HG03521 (cell line): Measurements from ENCODE around the gene PKM.

Experiments used
- ATAC-seq: cut with Tn5 transposase; IDR thresholded peaks from one replicate; pipeline ENCODE4 v1.9.1; 2021; ENCODE audit warnings: mild to moderate bottlenecking, moderate library complexity; ENCODE audit not compliant: unreplicated experiment

Gene PKM

DNA sequence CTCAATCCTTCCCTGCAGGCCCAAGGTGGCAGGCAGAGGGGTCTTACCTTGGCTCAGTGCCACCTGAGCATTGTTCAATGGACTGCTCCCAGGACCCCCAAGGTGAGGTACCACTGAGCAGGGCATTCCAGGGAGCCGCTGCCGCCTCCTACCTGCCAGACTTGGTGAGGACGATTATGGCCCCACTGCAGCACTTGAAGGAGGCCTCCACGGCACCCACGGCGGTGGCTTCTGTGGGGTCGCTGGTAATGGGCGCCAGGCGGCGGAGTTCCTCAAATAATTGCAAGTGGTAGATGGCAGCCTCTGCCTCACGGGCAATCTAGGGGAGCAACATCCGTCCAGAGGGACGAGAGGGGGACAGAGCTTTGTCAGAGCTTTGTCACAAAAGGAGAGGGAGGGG, 28.7 kb downstream of the PKM start:
- no peak for ATAC-seq

DNA sequence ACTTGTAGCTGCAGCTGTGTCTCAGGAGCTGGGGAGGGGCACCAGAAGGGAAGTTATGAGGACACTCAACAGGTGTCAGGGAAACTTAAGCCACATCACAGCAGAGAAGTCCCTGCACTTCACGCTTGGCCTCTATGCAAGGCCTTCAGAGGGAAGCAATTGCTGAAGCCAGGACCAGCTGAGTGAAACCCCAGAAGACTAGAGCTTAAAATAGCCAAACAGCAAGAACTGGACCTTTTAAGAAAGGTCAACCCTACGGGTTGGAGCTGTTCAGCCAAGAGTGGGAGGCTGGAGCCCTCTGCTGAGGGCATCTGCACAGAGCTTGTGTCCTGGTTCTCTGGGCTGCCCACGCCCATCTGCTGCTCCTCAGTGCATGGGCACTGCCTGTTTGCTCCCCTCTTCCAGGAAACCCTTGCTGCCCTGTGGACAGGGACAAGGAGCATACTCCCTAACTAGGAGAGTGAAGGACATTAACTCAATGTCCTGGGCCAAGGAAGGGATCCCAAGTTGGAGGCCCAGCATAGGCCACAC, 29.5 kb downstream of the PKM start:
- ATAC-seq, result no peak

DNA sequence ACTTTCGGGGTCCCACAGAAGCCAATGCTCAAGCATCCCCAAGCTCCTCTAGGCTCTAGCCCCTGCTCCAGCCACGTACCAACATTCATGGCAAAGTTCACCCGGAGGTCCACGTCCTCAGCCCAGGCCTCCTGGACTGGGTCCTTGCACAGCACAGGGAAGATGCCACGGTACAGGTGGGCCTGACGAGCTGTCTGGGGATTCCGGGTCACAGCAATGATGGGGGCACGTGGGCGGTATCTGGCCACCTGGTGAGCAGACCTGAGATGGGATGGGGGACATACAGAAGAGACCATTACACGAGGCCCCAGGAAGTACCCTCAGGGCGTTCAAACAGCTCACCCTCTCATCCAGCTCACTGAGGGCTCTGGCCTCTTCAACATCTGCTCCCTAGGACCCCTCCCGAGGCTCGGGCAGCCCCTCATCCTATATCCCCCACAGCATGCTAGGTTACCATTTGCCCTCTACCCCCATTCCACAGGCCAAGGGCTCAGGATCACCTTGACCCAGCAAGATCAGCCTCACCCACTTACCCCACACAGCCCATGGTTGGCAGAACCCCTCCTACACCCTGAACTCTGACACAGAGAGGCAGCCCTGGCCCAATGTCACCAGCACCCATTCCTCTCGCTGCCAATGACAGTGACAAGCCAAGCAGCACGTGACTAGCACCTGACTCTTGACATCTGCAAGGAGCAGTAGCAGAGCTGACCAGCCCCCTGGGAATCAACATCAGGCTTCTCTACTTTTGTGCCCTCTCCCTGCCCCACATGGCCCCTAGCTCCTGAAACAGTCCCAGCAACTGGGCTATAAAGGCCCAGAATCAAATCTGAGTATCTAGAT, 30.4 kb downstream of the PKM start:
- ATAC-seq, result no peak

DNA sequence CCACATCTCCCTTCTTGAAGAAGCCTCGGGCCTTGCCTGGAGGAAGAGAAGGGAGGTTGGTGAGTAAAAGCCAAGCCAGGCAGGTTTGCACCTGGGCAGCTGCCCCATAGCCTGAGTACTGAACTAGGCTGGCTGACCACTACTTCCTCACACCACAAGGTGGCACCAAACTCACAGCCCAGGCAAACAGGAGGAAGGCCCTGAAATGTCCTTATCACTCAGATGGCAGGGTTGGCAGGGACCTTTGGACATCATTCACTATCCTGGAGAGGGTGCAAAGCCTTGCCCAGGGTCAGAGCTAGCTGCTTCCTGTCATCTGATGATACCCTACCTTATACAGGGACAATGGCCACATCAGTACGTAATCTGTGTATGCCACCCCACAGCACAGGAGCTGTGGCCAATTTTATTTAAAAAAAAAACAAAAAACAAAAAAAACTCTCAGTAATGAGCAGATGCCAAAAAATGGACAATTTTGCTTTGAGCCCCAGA, 31.2 kb downstream of the PKM start:
- no peak for ATAC-seq

DNA sequence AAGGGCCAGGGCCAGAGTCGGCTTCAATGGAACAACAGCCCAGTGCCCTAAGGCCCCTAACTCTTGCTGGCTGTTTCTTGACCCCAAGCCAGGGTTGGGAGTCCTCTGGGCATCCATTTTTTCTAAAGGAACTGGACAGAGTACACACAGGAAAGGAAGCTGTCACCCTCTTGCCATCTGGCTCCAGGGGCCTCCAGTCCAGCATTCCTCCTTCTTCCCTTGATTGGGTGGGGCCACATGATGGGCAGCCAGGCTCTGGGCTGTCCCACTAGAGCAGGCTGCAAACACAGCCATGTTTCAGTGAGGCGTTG, 31.8 kb downstream of the PKM start:
- no peak for ATAC-seq

DNA sequence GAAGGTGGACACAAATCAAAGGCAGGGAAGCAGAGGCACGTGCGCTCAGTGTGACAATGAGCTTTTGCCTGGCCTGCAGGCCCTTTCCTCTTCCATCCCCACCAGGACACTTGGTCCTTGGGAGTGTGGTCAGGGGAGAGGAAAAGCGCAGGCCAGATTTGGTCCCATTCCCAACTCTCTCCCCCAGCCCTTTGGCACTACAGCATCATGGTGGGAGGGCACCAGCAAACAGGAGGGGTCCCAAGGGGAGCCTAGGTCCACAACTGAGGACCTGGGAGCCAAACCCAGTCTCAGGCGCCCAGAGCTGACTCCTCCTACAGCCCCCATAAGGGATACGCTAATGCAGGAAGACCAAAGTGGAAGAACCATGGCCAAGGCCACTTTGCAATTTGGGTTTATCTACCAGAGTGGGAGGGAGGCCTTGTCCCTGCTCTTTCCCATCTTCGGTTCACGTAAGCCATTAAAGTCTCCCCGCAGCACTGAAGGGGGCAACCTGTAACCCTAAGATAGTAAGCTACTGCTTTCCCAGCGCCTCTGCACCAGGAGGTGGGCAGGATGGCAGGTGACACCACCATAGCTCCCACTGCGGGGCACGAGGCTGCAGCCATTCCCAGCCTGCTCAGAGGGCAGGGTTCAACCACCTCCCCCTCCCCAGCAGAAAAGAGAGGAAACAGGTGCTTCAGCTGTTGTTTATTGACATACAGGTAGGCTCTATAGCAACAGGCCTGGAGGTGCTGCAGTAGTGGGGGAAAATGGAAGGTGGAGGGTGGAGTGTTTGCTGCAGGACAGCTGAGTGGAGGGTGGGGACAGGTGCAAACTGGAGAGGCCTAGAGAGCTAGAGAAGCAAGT, 32.4 kb downstream of the PKM start:
- ATAC-seq, result no peak

DNA sequence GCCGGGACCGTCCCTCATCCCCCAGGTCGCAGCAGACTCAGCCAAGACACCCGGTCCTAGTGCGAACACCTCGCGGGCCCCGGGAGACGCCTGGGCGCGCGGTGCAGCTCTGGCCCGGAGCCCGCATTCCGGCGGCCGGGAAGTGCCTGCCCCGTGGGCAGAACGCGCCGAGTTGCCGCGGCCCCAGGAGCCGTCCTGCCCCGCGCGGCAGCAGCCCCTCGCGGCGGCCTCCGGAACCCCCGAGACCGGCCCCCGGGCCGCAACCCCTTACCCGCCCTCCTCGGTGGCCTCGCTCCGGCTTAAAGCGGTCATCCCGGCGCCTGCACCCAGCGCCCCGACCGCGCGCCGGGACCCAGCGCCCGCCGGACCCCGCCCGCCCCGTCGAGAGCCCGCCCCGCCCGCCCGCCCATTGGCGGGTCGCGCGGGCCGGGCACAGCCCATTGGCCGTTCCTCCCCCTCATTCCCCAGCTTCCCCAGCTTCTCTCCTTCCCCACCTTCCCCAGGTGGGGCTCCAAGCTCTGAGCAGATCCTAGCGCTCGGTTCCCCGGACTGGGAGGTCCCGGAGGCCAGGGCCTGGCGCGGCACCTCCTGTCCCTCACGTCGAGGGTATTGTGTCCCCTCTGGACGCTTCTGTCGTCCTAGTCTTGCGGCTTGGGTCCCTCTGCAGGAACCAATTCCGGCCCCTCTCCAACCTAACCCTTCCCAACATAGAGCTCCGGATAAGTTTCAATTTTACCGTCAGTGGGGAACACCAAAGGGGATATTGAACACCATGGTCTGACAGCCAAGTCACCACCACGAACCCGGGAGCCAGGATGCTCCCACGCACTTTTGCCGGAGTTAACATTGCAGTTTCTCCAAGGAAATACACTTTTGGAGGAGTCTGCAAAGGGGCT, 33.3 kb downstream of the PKM start, which contains the start of gene GRAMD2A:
Gene GRAMD2A, minus strand, starts transcription at position 328 of the 896 bp plus-strand sequence.
- no peak for ATAC-seq

DNA sequence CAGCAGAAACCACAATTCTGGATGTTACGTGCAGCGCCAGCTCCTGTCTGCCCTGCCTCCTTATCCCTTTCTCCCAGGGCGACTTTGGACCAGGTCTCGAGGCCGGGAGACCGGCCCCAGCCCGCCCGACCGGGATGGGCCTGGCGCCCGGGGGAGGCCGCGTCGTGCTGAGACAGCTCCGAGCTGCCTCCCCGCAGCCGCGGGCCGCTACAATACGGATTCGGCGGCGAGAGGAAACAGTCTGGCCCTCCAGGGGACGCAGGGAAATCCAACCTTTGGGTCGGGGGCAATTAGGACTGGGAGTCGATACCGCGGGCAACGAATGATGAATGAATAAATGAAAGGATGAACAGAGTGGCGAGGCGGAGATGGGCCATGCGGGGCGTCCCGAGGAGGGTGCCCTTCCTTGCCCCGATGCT, 33.9 kb downstream of the PKM start:
- ATAC-seq, result no peak

DNA sequence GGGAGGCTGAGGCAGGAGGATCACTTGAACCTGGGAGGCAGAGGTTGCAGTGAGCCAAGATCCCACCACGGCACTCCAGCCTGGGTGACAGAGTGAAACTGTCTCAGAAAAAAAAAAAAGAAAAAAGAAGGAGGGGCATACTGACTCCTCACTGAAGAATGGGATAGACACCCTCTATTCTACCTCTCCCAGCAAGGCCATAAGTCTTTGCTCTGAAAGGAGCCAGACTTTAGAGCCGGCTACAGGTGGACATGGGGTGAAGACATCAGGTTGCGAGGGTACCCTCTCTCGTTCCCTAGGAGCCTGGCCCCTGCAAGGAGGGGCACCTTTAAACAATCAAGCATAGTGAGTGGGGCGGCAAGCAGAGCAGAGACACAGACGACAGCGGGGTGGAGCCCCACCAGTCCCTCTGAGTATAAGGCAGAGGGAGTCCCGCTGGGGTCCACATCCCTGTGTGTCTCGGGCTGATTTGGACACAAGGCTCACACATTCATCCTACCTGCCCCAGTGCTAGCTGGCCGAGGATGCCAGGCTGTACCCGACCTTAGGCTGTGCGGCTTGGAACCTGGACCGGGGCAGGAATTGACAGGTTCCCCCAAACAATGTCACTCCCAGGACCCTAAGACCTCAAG, 34.5 kb downstream of the PKM start:
- no peak for ATAC-seq

DNA sequence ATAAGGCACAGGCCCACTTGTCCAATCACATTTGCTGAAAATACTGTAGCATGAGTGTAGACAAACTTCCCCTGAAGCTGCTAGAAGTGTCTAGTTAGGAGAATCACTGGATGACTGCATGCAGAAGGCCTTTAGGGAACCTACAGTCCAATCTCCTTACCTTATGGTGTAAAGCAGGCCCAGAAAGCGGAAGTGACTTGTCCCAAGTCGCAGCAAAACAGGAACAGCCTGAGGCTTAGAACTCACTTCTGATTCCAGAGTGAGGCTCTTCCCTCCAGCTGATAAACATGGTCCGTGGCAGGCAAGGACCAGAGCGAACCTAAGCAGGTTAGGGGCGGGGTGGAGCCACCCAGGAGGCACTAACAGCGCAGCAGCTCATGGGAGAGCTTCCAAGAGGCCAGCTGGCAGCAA, 35.9 kb downstream of the PKM start:
- no peak for ATAC-seq

DNA sequence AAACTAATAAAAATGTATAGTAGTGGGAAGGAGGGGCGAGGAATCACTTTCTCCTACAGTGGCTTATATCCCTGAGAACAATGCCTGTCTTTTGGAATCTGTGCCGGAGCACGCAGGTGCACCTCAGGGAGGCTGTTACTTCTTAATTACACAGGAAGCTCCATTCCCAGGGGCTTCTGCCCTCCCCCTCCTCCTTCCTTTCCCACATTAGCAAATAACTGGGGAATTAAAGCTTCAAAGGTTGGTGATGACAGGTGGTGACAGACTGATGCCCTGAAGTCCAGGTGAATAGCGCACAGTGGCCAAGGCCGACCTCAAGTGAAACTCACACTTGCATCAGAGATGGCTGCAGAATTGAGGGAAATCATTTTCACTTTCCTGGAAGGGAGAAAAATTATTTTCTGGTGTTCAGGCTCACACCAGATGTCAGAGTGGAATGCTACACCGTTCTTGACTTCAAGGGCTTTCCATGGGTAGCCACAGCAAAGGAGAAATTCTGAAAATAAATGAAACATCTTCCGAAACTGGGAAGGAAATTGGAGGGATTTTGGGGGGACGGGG, 37.1 kb downstream of the PKM start:
- ATAC-seq, result no peak

DNA sequence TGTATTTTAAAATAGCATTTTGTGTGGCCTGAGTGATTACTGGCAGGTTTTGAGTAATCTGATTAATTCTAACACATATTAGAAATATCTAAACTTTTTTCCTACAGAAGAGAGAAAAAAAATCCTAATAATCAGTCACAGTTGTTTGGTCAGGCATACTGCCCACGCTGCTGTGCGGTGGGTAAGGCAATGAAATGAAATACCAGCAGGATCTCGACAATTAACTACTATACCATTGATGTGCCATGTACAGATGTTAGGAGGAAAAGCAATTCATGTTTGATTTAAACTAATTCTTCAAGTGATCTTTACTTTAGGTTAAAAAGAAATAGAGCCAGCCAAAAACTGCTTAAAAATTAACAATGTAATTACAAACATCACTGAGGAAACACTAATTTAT, 38.6 kb downstream of the PKM start:
- no peak for ATAC-seq

DNA sequence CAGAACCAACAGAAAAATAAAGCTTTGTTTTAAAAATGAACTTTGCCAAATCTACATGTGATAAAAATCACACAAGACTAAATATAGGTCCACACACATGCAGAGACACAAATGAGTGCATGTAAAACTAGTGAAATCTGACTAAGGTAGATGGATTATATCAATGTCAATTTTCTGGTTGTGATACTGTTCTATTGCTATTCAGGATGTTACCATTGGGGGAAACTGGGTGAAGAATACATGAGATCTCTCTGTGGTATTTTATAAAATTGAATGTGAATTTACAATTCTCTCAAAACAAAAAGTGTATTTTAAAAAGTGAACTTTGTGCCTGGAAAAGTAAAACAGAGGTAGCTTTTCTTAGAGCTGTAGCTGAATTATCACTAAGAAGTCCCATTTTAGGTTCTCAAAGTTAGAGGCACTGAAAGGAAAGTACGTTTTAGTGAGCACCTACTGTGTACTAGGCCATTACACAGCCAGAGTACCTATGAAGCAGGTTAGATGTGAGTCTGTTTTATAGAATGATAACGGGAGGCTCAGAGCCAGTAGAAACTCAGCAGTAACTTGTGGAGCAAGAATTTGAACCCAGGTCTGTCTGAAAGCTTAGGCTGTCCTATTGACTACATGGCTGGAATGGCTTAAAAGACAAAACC, 41.6 kb downstream of the PKM start:
- no peak for ATAC-seq

DNA sequence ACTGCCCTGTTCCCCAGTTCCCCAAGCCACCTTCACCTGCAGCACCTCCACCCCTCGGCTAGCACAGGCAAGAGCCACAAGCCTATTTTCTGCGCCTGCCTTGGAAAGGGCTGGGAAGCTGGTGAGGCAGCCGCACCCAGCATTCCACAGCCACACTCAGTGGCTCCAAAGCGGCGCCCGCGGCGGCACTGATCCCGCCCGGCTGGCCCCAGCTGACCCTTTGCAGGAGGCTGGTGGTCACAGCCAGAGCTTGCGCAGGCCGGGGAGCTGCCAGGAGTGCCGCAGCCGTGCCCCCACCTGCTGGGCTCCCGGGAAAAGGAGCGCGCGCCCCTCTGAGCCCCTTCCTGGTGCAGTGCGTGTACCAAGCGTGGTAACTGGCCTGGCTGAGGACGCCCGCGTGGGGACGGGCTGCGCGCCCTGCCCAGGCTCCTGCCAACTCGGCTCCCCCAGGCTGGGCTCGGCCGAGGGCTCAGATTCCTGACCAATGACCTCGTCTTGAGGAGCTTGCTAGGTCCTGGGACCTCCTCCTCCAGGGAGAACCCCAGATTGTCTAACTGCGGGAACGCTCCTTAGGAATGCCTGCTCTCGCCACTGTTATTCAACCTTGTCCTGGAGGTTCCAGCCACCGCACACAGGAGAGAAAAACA, 46.7 kb downstream of the PKM start:
- no peak for ATAC-seq

DNA sequence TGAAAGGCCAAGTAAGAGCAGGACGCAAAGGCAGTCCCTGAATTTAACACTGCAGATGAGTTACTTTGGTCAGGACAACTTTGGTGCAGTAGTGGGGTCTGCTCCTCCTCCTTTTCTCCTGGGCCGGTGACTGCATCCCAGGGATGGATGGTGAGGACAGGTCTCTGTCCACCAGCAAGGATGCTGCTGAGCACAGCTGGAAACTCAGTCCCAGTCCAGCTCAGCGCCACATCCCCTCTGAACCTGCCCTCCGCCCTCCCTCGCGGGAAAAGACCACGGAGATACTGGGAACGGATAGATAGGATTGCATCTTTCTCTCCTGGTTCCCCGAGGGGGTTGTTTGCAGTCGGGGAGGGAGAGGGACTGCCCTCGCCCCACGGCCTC, 47.2 kb downstream of the PKM start:
- ATAC-seq, result no peak

DNA sequence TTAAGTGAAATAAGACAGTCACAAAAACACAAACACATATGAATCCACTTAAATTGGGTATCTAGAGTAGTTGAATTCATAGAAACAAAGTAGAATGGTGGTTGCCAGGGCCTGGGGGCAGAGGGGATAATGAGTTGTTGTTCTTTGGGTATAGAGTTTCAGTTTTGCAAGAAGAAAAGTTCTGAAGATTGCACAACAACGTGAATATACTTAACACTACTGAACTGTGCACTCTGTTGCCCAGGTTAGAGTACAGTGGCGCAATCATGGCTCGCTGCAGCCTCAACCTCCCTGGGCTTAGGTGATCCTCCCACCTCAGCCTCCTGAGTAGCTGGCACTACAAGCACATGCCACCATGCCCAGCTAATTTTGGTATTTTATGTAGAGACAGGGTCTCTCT, 48.3 kb downstream of the PKM start:
- no peak for ATAC-seq

DNA sequence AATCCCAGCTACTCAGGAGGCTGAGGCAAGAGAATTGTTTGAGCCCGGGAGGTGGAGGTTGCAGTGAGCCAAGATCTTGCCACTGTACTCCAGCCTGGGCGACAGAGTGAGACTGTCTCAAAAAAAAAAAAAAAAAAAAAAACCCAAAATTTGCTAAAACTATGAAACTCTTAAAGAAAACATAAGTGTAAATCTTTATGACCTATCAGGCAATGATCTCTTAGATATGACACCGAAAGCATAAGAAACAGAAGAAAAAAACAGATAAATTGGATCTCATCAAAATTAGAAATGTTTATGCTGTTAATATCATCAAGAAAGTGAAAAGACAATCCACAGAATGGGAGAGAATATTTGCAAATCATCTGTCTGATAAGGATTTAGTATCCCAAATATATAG, 48.7 kb downstream of the PKM start:
- no peak for ATAC-seq

DNA sequence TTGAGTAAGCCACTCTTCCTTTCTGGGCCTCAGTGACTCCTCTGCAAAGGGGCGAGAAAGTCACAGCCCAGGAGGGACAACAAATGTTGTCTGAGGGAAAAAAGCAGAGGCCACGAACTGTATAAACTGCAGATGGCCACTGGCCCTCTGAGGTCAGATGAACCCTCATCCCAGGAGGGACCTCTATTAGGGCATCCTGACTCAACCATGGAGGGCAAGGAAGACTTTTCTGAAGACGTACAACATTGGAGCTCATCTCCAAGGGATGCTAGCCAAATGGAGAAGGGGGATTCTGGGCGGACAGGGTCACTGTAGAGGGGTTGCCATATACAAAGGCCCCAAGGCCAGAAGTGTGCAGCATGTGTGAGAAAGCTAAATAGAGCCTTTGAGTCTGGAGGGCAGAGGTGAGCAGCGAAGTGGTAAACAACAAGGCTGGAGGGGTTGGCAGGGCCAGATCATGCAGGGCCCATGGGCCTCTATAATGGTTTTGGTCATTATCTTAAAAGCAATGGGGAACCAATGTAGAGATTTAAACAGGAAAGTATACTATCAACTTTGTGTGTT, 50.1 kb downstream of the PKM start:
- no peak for ATAC-seq
